Esophagus muscularis mucosa (tissue), 3 donors: ENCODE results near the gene NSUN7.

Experiments used
- CTCF ChIP-seq, 3 experiments: fragments of 200-600 bp in 2 of 3; fragments of 450-650 bp in 1 of 3; sonication (generic) in 2 of 3; IDR thresholded peaks; one replicate each; pipeline ENCODE4 v1.5.1; 2017 to 2019; ENCODE audit warnings: antibody characterized with exemption in 3 of 3, mild to moderate bottlenecking in 2 of 3, moderate library complexity in 1 of 3
- POLR2A ChIP-seq: fragments of 450-650 bp; IDR thresholded peaks from one replicate; pipeline ENCODE4 v1.6.1; 2017; ENCODE audit warnings: antibody characterized with exemption, moderate library complexity, mild to moderate bottlenecking, low read depth
- POLR2AphosphoS5 ChIP-seq, 2 donors: sonication (generic); formaldehyde crosslinking; IDR thresholded peaks; one replicate each; pipeline ENCODE4 v1.6.1; 2017; ENCODE audit warnings: antibody characterized with exemption in 2 of 2

GRCh38 chr4:40731792-40732245 is 17.9 kb upstream of the NSUN7 start:
- TF ChIP-seq POLR2AphosphoS5 (IDR thresholded peaks at IDR 0.05), result peak in 1 of 2 donors; percentile 8
- no peak for TF ChIP-seq CTCF (IDR thresholded peaks at IDR 0.05)
- TF ChIP-seq POLR2A, result no peak
